OCI-LY3 (cell line): ENCODE measurements around the gene NCK2.

ENCODE experiments used
- H2AFZ ChIP-seq: fragments of 200-600, 300-600 bp; shearing (Covaris generic); 2 replicates; pipeline ENCODE4 v1.6.0; 2014; ENCODE audit warnings: antibody characterized with exemption, low read depth, low read length
- H3K27ac ChIP-seq: fragments of 200-600, 300-600 bp; sonication (generic); 2 replicates; pipeline ENCODE4 v1.5.1; 2014; ENCODE audit warnings: mild to moderate bottlenecking, low read length, moderate library complexity, mixed read lengths
- H3K27me3 ChIP-seq: fragments of 200-600, 300-600 bp; sonication (generic); 2 replicates; pipeline ENCODE4 v1.6.1; 2014; ENCODE audit warnings: low read depth, low read length, mixed read lengths
- H3K36me3 ChIP-seq: fragments of 200-600, 300-600 bp; sonication (generic); replicated peaks from 2 replicates; pipeline ENCODE3; 2014; ENCODE audit warnings: low read depth, low read length, mixed read lengths
- H3K4me1 ChIP-seq: fragments of 300-600, 200-600 bp; sonication (generic); 2 replicates; pipeline ENCODE4 v1.6.1; 2014; ENCODE audit warnings: low read length, mixed read lengths
- H3K4me2 ChIP-seq: fragments of 200-600, 300-600 bp; sonication (generic); 2 replicates; pipeline ENCODE4 v1.6.1; 2014; ENCODE audit warnings: low read length, mixed read lengths
- H3K4me3 ChIP-seq: fragments of 300-600, 200-600 bp; sonication (generic); 2 replicates; pipeline ENCODE4 v1.5.1; 2014; ENCODE audit warnings: antibody characterized with exemption, mild to moderate bottlenecking, low read length, moderate library complexity
- H3K79me2 ChIP-seq: fragments of 300-600, 200-600 bp; shearing (Covaris generic); 2 replicates; pipeline ENCODE4 v1.6.1; 2014; ENCODE audit warnings: mild to moderate bottlenecking, low read length, mixed read lengths
- H3K9ac ChIP-seq: fragments of 300-600, 200-600 bp; shearing (Covaris generic); 2 replicates; pipeline ENCODE4 v1.6.0; 2014; ENCODE audit warnings: mild to moderate bottlenecking, low read length, moderate library complexity
- H3K9me3 ChIP-seq: fragments of 200-600, 300-600 bp; shearing (Covaris generic); 2 replicates; pipeline ENCODE4 v1.6.1; 2014; ENCODE audit warnings: low read length, mixed read lengths; ENCODE audit not compliant: insufficient read depth
- H4K20me1 ChIP-seq: fragments of 200-600, 300-600 bp; sonication (generic); 2 replicates; pipeline ENCODE4 v1.6.1; 2016; ENCODE audit warnings: low read length, mixed read lengths; ENCODE audit not compliant: insufficient read depth
- EZH2phosphoT487 ChIP-seq: fragments of 200-600 bp; shearing (Covaris generic); IDR thresholded peaks from 2 replicates; pipeline ENCODE4 v1.6.1; 2018; ENCODE audit warnings: antibody characterized with exemption, mixed run types, low read depth
- TF ChIP-seq, protein P1 (sequence below): fragments of 200-600, 300-600 bp; sonication (generic); IDR thresholded peaks from 2 replicates; pipeline ENCODE4 v1.5.1; 2014; ENCODE audit warnings: antibody characterized with exemption, low read length, low read depth

NCK2 gene

DNA sequence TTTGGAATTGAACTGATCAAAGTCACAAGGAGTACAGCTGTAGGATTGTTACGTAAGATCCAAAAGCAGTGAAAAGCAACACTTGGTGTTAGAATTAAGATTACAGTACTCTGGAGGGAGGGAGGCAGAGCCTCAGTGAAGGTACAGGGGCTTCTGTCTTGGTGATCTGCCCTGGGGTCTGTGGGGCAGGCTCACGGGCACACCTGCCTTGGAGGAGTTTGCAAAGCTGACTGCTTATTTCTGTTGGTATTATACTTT lies 114.9 kb downstream of the NCK2 start:
- Histone ChIP-seq H3K27me3 (no peaks in the 10 kb centered on the region), H3K4me3 (no peak overlapping the region), H3K36me3 (no peaks in the 10 kb centered on the region), H3K79me2 (0 out of 2 replicates have a peak, but pooled peaks cover 5% of the 10 kb centered on the region), H3K27ac (peak overlapping the region; percentile 30; the same call in 1 of the 2 replicates), H3K4me1 (peaks cover 22% of the 10 kb centered on the region), H3K9me3 (no peaks in the 10 kb centered on the region), H2AFZ (no peak overlapping the region), H3K9ac (no peak overlapping the region), H4K20me1 (peaks cover 38% of the 10 kb centered on the region), H3K4me2 (peak overlapping the region; percentile 43)
- no peak for TF ChIP-seq EZH2phosphoT487
- TF ChIP-seq, protein P1, sequence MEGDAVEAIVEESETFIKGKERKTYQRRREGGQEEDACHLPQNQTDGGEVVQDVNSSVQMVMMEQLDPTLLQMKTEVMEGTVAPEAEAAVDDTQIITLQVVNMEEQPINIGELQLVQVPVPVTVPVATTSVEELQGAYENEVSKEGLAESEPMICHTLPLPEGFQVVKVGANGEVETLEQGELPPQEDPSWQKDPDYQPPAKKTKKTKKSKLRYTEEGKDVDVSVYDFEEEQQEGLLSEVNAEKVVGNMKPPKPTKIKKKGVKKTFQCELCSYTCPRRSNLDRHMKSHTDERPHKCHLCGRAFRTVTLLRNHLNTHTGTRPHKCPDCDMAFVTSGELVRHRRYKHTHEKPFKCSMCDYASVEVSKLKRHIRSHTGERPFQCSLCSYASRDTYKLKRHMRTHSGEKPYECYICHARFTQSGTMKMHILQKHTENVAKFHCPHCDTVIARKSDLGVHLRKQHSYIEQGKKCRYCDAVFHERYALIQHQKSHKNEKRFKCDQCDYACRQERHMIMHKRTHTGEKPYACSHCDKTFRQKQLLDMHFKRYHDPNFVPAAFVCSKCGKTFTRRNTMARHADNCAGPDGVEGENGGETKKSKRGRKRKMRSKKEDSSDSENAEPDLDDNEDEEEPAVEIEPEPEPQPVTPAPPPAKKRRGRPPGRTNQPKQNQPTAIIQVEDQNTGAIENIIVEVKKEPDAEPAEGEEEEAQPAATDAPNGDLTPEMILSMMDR: no peak

- H3K27me3 ChIP-seq: no peaks in the 10 kb centered on the region
- H3K36me3 ChIP-seq: no peaks in the 10 kb centered on the region
- no peak overlapping the region for H2AFZ ChIP-seq
- H3K9ac ChIP-seq: no peak overlapping the region
- H3K79me2 ChIP-seq: peaks cover 5% of the 10 kb centered on the region; the same call in 1 of the 2 replicates
- H3K4me1 ChIP-seq: peaks cover 22% of the 10 kb centered on the region
- no peak overlapping the region for H3K4me3 ChIP-seq
- no peak overlapping the region for H3K4me2 ChIP-seq
- no peaks in the 10 kb centered on the region for H3K9me3 ChIP-seq
- H3K27ac ChIP-seq: no peak overlapping the region
- peaks cover 43% of the 10 kb centered on the region for H4K20me1 ChIP-seq
- TF ChIP-seq EZH2phosphoT487: no peak
- TF ChIP-seq, protein P1: no peak
Measured at GRCh38 chr2:105860567-105860966, 115.9 kb downstream of the NCK2 start.

GRCh38 chr2:105861200-105861599 lies 116.5 kb downstream of the NCK2 start:
- Histone ChIP-seq H4K20me1 (peaks cover 44% of the 10 kb centered on the region), H3K27ac (no peak overlapping the region), H3K27me3 (no peaks in the 10 kb centered on the region), H3K36me3 (no peaks in the 10 kb centered on the region), H3K79me2 (peaks cover 5% of the 10 kb centered on the region; the same call in 1 of the 2 replicates), H3K4me1 (peaks cover 22% of the 10 kb centered on the region), H2AFZ (no peak overlapping the region), H3K4me3 (no peak overlapping the region), H3K4me2 (no peak overlapping the region), H3K9ac (no peak overlapping the region), H3K9me3 (no peaks in the 10 kb centered on the region)
- no peak for TF ChIP-seq EZH2phosphoT487
- TF ChIP-seq, protein P1: no peak

DNA sequence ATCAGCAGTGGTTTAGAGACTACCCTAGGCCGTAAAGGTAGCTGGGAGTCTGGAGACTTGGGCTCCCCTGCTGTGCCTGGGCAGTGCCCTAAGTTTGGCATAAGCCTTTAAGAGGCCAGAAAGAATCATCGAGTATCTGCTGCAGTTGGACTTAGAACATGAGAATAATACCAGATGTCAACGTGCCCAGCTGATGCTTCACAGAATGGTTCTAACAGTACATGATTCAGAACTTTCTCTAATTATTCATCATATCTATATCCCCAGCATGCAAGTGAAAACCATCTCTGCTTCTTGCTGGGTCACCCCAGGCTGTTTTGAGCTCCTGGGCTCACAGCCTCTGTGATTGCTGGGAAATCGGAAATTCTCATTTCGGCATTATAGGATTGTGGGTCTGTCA lies 118.1 kb downstream of the NCK2 start:
- TF ChIP-seq, protein P1: no peak
- TF ChIP-seq EZH2phosphoT487: no peak
- H3K4me1 ChIP-seq: peaks cover 19% of the 10 kb centered on the region
- no peaks in the 10 kb centered on the region for H3K9me3 ChIP-seq
- H3K27ac ChIP-seq: no peak overlapping the region
- H3K79me2 ChIP-seq: peaks cover 5% of the 10 kb centered on the region; the same call in 1 of the 2 replicates
- H4K20me1 ChIP-seq: peaks cover 50% of the 10 kb centered on the region; the same call in 1 of the 2 replicates
- no peak overlapping the region for H3K4me3 ChIP-seq
- H3K9ac ChIP-seq: no peak overlapping the region
- H3K27me3 ChIP-seq: no peaks in the 10 kb centered on the region
- H2AFZ ChIP-seq: no peak overlapping the region
- H3K4me2 ChIP-seq: no peak overlapping the region
- no peaks in the 10 kb centered on the region for H3K36me3 ChIP-seq
